Aorta (tissue), 5 donors: Measurements from ENCODE around the gene IGSF9. TPM values are rescaled to one million over a fixed set of nuclear protein-coding genes. Genes with fewer than 3 reads are reported as not detected.

ENCODE experiments used
- ATAC-seq: fragments of 200-7000 bp; cut with Tn5 transposase; one replicate; pipeline ENCODE4 v1.9.1; 2022; ENCODE audit warnings: moderate library complexity; ENCODE audit not compliant: low FRiP score
- DNase-seq, 2 donors: peaks; one replicate each; pipeline ENCODE4 v3.0.0-alpha.2; 2020
- H3K27ac ChIP-seq, 2 donors: one replicate each; pipeline ENCODE4 v1.5.1; 2013; ENCODE audit warnings: low read length in 2 of 2, mild to moderate bottlenecking in 2 of 2, moderate library complexity in 2 of 2, control low read depth in 1 of 2, inconsistent platforms in 1 of 2, low read depth in 1 of 2
- H3K27me3 ChIP-seq, 2 donors: one replicate each; pipeline ENCODE4 v1.6.1; 2013; ENCODE audit warnings: control low read depth in 1 of 2, low read length in 1 of 2, mild to moderate bottlenecking in 1 of 2, moderate library complexity in 1 of 2; ENCODE audit not compliant: insufficient read depth in 2 of 2, control insufficient read depth in 1 of 2
- H3K36me3 ChIP-seq, 2 donors: one replicate each; pipeline ENCODE4 v1.6.1; 2013; ENCODE audit warnings: control low read depth in 1 of 2, low read length in 1 of 2, mild to moderate bottlenecking in 1 of 2; ENCODE audit not compliant: insufficient read depth in 2 of 2, control insufficient read depth in 1 of 2
- H3K4me1 ChIP-seq, 2 donors: one replicate each; pipeline ENCODE4 v1.6.1; 2013; ENCODE audit warnings: low read length in 2 of 2, control low read depth in 1 of 2, mild to moderate bottlenecking in 1 of 2, moderate library complexity in 1 of 2; ENCODE audit not compliant: insufficient read depth in 2 of 2, control insufficient read depth in 1 of 2
- H3K4me3 ChIP-seq, 2 donors: one replicate each; pipeline ENCODE4 v1.5.1; 2013; ENCODE audit warnings: low read length in 2 of 2, control low read depth in 1 of 2, mild to moderate bottlenecking in 1 of 2
- H3K9me3 ChIP-seq: one replicate; pipeline ENCODE4 v1.6.1; 2013; ENCODE audit warnings: mild to moderate bottlenecking, low read length; ENCODE audit not compliant: control insufficient read depth
- WGBS, 2 donors: extraction: QIAGEN DNeasy Blood & Tissue Kit; methylation state at CpG; one replicate each; pipeline ENCODE4 v1.1.7; 2013; 5-methylcytosine and 5-hydroxymethylcytosine counted together
- intact Hi-C, 2 donors: fragments of 100-400 bp; cut with DNase I; formaldehyde crosslinking; loops; one replicate each; pipeline versions ENCODE4 v1.14.2 to v1.15.0; 2022
- polyA plus RNA-seq, 2 donors: library from polyadenylated mRNA; stranded (reverse); fragments of 200-250 nt; gene quantifications; one replicate each; pipeline ENCODE4 v1.2.3, GENCODE V29; 2013
- total RNA-seq, 2 donors: library from RNA; stranded (reverse); fragmentation: NEBNext Ultra II Directional; extraction: Animal tissue kit (Norgen Biotek cat#: 25700); gene quantifications; one replicate each; pipeline ENCODE4 v1.2.1, GENCODE V29; 2021
- donor health status: healthy with polysubstance abuse.
- donor health status: Bipolar disorder and iron deficiency.
- donor health status: DM: no; HTN: no; CAD: no.
- donor health status: DM: no; HTN: no; CAD: no.
- donor health status: DM: yes; HTN: yes; CAD: no.

Gene IGSF9
- total and polyA plus RNA-seq, 4 donors = 0.05 to 1.0 (median 0.30) TPM; not detected in 1

DNA sequence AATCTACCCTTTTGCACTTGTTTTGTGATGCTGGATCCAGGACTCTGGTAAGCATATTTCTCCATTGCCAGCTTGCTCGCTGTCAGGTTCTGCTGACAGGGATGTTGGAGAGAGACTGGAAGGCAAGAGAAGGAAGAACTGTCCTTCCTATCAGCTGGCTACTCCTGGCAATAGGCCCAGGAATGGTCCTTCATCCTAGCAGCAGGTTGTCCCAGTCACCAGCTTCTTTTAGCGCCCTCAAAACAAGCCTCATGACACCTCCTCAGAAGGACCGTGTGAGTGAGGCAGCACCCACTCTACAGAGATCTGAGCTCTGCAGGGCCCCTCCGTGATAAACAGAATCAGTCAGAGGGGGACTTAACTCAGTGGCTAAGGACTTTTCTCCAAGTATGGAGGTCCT is 41.8 kb upstream of the IGSF9 start:
- intact Hi-C loops = no loop called here
- DNase-seq = no peak
- no peak for ATAC-seq
- 59 to 65% methylated on average over 4 of the region's 4 CpGs for WGBS, 2 donors
- H3K27ac ChIP-seq = no peak overlapping the region
- H3K4me3 ChIP-seq = no peak overlapping the region
- no peaks in the 10 kb centered on the region for H3K4me1 ChIP-seq
- H3K9me3 ChIP-seq = peaks cover 3% of the 10 kb centered on the region
- H3K27me3 ChIP-seq = no peaks in the 10 kb centered on the region
- H3K36me3 ChIP-seq = no peaks in the 10 kb centered on the region

DNA sequence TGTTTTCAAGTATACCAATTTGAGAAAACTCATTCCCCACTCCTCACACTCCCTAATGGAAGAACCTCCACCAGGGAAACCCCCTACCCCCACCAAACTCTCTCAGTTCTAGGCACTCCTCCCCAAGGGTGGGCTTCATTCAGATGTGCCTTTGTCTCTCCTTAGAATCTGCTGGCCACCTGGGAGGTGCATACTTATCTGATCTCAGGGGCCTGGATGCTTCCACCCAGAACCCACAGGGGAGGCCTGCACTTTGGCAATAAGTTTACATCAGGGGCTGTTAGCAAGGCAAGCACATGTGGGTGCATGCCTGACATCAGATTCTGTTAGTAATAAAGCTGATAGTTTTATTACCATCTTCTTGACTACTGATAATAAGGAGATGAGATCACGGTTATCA is 41.1 kb upstream of the IGSF9 start:
- H3K27ac ChIP-seq = no peak overlapping the region
- no peaks in the 10 kb centered on the region for H3K36me3 ChIP-seq
- H3K4me3 ChIP-seq = no peak overlapping the region
- WGBS, 2 donors = 77 to 80% methylated on average over 1 of the region's 1 CpG
- H3K9me3 ChIP-seq = peaks cover 5% of the 10 kb centered on the region
- no peak for ATAC-seq
- DNase-seq = no peak
- H3K4me1 ChIP-seq = no peaks in the 10 kb centered on the region
- no peaks in the 10 kb centered on the region for H3K27me3 ChIP-seq
- intact Hi-C loops = no loop called here

DNA sequence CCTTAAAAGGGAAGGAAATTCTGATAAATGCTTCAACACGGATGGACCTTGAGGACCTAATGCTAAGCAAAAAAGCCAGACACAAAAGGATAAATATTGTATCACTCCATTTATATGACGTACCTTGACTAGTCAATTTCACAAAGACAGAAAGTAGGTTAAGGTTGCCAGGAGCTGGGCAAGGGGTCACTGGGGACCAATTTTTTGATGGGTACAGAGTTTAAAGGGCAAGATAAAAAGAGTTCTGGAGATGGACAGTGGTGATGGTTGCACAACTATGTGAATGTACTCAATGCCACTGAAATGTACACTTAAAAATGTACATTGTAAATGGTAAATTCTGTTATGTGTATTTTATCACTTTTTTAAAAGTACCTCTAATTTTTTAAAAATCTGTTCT is 40.7 kb upstream of the IGSF9 start:
- ATAC-seq = no peak
- 78 to 88% methylated on average over 2 of the region's 2 CpGs for WGBS, 2 donors
- intact Hi-C loops = no loop called here
- DNase-seq = no peak
- Histone ChIP-seq H3K27me3 (no peaks in the 10 kb centered on the region), H3K4me3 (no peak overlapping the region), H3K9me3 (peaks cover 5% of the 10 kb centered on the region), H3K4me1 (no peaks in the 10 kb centered on the region), H3K27ac (no peak overlapping the region), H3K36me3 (no peaks in the 10 kb centered on the region)

DNA sequence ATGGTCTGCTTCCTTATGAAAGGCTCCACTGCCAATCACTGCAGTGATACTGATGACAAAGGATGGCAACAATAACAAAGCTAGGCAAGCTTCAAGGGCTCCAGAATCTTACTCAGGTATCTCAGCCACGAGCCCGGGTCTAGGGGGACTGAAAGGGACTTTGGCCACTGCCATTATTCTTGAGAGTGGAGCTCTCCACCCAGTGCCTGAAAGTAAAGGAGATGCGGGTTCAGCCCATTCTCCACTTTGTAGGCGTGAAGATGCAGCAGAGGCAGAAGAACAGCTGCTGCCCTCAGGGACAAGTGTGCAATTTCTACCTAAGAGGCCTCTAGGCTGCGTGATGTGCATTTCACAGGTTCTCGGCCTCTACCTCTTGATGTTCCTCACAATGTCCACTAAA is 40.1 kb upstream of the IGSF9 start:
- intact Hi-C loops = no loop called here
- 85 to 90% methylated on average over 6 of the region's 6 CpGs for WGBS, 2 donors
- DNase-seq (no peak), ATAC-seq (no peak)
- Histone ChIP-seq H3K27me3 (no peaks in the 10 kb centered on the region), H3K9me3 (peaks cover 5% of the 10 kb centered on the region), H3K4me3 (no peak overlapping the region), H3K36me3 (no peaks in the 10 kb centered on the region), H3K4me1 (no peaks in the 10 kb centered on the region), H3K27ac (no peak overlapping the region)

DNA sequence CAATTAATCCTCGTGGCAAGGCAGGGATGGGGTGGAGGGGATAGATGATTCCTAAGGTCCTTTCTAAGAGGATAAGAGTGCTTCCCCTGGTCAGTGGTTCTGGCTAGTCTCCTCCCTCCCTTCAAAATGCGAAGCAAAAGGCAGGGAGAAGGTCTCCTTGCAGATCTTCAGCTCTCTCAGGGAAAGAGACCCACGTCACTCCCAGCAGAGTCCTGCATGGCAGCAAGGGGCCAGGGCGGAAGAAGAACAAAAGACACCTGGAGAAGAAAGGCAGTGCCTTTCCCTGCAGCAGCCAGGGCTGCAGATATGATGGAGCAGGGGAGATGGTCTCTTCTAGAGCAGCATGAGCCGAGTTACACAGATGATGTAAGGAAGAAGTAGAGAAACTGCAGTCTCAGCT is 38.3 kb upstream of the IGSF9 start:
- H3K9me3 ChIP-seq = peaks cover 5% of the 10 kb centered on the region
- H3K27me3 ChIP-seq = no peaks in the 10 kb centered on the region
- no peak overlapping the region for H3K27ac ChIP-seq
- no peaks in the 10 kb centered on the region for H3K36me3 ChIP-seq
- WGBS, 2 donors = 46 to 49% methylated on average over 5 of the region's 5 CpGs
- intact Hi-C loops = no loop called here
- no peaks in the 10 kb centered on the region for H3K4me1 ChIP-seq
- DNase-seq (no peak), ATAC-seq (no peak)
- no peak overlapping the region for H3K4me3 ChIP-seq

DNA sequence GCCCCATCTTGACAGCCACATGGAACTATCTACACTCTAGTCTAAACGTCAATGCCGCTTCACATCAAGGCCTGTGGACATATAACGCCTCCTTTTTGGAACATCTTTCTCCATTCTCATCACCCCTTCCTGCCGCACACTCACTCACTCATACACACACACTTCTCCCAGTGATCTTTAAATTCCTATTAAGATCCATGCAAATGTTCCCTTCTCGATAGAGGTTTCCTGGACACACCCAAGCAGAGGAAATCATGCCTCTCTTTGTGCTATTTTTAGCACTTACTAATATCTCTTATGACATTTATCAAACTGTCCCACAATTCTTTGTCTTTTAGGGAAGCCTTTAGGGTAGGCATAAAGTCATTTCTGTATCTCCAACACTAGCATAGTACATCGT is 36.9 kb upstream of the IGSF9 start:
- no peaks in the 10 kb centered on the region for H3K4me1 ChIP-seq
- H3K27ac ChIP-seq = no peak overlapping the region
- WGBS, 2 donors = 67 to 71% methylated on average over 6 of the region's 6 CpGs
- intact Hi-C loops = no loop called here
- H3K27me3 ChIP-seq = no peaks in the 10 kb centered on the region
- no peak for ATAC-seq
- H3K9me3 ChIP-seq = peaks cover 5% of the 10 kb centered on the region
- H3K4me3 ChIP-seq = no peak overlapping the region
- DNase-seq = no peak
- no peaks in the 10 kb centered on the region for H3K36me3 ChIP-seq

DNA sequence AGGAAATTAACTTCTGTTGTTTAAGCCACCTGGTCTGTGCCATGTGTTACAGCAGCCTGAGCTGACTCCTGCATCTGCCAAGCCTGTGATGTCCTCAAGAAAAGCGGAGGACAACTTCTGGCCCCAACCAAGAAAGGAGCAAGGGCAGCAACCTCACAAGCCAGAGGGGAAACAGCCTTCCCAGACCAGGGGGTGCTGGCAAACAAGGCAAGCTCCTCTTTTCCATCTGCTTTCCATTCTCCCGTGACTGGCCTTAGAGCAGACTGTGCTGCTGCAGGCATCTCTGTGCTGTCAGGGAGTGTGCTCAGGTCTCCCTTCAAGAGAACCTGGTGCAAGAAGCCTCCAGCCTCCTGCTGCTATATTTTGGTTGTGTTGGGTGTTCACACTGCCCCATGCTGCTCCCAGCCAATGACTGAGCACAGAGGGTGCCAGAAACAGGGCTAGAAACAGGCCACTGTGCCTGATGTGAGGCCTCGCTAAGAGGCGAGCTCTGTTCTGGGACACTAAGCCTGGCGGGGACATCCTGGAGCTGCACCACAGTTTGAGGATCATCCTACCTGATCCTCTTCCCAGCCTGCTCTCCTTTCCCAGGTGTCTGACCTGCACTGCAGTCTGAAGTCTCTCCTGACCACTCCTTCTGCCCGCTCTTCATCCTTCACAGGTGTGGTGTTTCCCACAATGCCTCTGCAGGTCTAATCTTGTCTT is 36.1 kb upstream of the IGSF9 start:
- peaks cover 3% of the 10 kb centered on the region for H3K9me3 ChIP-seq
- 88 to 92% methylated on average over 6 of the region's 6 CpGs for WGBS, 2 donors
- DNase-seq (no peak), ATAC-seq (no peak)
- intact Hi-C loops = no loop called here
- H3K27ac ChIP-seq = no peak overlapping the region
- no peaks in the 10 kb centered on the region for H3K27me3 ChIP-seq
- no peaks in the 10 kb centered on the region for H3K36me3 ChIP-seq
- no peak overlapping the region for H3K4me3 ChIP-seq
- no peaks in the 10 kb centered on the region for H3K4me1 ChIP-seq

DNA sequence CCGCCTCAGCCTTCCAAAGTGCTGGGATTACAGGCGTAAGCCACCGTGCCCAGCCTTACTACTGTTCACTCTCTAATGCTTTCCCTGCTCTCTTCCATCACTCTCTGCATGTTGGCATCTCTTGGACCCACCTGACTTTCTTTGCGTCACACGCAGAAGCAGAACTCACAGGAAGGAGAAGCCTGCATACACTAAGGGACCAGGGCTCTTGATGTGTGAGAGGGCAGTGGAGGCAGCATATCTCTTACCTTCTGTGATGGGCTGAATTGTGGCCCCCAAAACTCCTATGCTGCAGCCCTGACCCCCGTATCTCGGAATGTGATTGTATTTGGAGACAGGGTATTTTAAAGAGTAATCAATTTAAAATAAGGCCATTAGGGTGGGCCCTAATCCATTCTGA is 35.4 kb upstream of the IGSF9 start:
- Histone ChIP-seq H3K27ac (no peak overlapping the region), H3K27me3 (no peaks in the 10 kb centered on the region), H3K36me3 (no peaks in the 10 kb centered on the region), H3K4me1 (no peaks in the 10 kb centered on the region), H3K4me3 (no peak overlapping the region), H3K9me3 (peaks cover 2% of the 10 kb centered on the region)
- WGBS, 2 donors = 93 to 95% methylated on average over 7 of the region's 7 CpGs
- ATAC-seq (no peak), DNase-seq (no peak)
- intact Hi-C loops = no loop called here

DNA sequence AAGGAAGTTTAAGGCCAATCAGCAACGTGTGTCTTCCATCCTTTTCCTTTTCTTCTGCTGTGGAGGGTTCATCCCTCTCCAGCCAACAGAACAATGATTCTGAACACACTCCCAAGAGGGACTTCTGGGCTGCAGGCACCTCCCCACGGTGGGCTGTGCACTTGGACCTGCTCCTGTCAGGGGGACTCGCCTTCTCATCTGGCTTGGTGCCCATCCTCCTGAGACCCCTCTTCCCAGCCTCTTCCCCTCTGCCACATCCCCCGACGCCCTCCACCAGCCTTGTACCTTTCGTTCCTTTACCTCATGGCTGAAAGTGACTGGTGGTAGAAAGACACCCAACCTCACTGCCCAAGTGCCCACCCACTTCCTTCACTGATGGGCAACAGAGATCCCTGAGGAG is 34.7 kb upstream of the IGSF9 start:
- peak; percentile 19 for ATAC-seq
- Histone ChIP-seq H3K27me3 (no peaks in the 10 kb centered on the region), H3K9me3 (peaks cover 2% of the 10 kb centered on the region), H3K27ac (no peak overlapping the region), H3K4me1 (no peaks in the 10 kb centered on the region), H3K4me3 (no peak overlapping the region), H3K36me3 (no peaks in the 10 kb centered on the region)
- DNase-seq = no peak
- WGBS, 2 donors = 74 to 75% methylated on average over 6 of the region's 6 CpGs
- intact Hi-C loops = no loop called here
